Measurements from ENCODE around the gene ABCC1. TPM values are rescaled to one million over a fixed set of nuclear protein-coding genes. Genes with fewer than 3 reads are reported as not detected.
"Not testable (repeated sequence)": the region's sequence is repeated elsewhere in the genome, so short reads cannot be mapped to it uniquely, and the experiment has no call there.

Gene ABCC1
- total RNA-seq, 1 experiment from 2014 or later = 46.3 TPM

DNA sequence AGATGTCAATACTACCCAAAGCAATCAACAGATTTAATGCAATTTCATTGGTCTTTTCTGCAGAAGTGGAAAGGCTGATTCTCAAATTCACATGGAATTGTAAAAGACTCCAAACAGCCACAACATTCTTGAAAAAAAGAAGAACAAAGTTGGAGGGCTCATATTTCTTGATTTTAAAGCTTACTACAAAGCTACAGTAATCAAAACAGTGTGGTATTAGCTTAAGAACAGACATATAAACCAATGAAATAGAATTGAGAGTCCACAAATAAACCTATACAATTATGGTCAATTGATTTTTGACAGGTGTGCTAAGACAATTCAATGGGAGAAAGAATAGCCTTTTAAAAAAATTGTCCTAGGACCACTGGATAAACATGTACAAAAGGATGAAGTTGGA is 14.4 kb upstream of the ABCC1 start:
- intact Hi-C loops (cut with micrococcal nuclease; ENCODE audit: unreplicated experiment) = loop anchor here (5.0 kb wide), 1 partner anchor 48 kb away; the partner anchor contains the start of gene CEP20
- Mint-ChIP-seq H3K9me3 (ENCODE audit: low read depth, unreplicated experiment) (no peaks in the 10 kb centered on the region), H3K27me3 (ENCODE audit: unreplicated experiment) (no peaks in the 10 kb centered on the region), H3K4me3 (ENCODE audit: low read depth, unreplicated experiment) (no peak overlapping the region), H3K36me3 (ENCODE audit: insufficient read depth, unreplicated experiment) (no peaks in the 10 kb centered on the region), H3K27ac (ENCODE audit: unreplicated experiment) (no peak overlapping the region), H3K4me1 (ENCODE audit: low read depth, unreplicated experiment) (no peaks in the 10 kb centered on the region)
- CTCF ChIA-PET = interaction anchor here (0.6 kb wide), 1 partner anchor 31 kb away, joined by 3 read pairs; no protein-coding TSS in a partner anchor
- no TSS peak for BruUV-seq (replicated peaks)
- no peak for DNase-seq
- TF ChIP-seq, protein P1, sequence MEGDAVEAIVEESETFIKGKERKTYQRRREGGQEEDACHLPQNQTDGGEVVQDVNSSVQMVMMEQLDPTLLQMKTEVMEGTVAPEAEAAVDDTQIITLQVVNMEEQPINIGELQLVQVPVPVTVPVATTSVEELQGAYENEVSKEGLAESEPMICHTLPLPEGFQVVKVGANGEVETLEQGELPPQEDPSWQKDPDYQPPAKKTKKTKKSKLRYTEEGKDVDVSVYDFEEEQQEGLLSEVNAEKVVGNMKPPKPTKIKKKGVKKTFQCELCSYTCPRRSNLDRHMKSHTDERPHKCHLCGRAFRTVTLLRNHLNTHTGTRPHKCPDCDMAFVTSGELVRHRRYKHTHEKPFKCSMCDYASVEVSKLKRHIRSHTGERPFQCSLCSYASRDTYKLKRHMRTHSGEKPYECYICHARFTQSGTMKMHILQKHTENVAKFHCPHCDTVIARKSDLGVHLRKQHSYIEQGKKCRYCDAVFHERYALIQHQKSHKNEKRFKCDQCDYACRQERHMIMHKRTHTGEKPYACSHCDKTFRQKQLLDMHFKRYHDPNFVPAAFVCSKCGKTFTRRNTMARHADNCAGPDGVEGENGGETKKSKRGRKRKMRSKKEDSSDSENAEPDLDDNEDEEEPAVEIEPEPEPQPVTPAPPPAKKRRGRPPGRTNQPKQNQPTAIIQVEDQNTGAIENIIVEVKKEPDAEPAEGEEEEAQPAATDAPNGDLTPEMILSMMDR (IDR thresholded peaks at IDR 0.05; ENCODE audit: unreplicated experiment) = no peak

DNA sequence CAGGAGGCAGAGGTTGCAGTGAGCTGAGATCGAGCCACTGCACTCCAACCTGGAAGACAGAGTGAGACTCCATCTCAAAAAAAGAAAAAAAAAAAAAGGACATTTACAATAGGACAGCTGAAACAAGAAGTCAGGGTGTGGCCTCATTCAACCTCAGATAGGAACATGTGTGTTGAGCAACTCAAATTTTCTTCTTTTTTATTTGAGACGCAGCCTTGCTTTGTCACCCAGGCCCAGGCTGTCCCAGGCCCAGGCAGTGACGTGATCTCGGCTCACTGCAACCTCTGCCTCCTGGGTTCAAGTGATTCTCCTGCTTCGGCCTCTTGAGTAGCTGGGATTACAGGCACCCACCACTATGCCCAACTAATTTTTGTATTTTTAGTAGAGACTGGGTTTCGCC is 12.6 kb upstream of the ABCC1 start:
- CTCF ChIA-PET = interaction anchor here (0.6 kb wide), 1 partner anchor 64 kb away, joined by 3 read pairs; no protein-coding TSS in a partner anchor
- H3K9me3 Mint-ChIP-seq (ENCODE audit: low read depth, unreplicated experiment) = not testable (repeated sequence)

DNA sequence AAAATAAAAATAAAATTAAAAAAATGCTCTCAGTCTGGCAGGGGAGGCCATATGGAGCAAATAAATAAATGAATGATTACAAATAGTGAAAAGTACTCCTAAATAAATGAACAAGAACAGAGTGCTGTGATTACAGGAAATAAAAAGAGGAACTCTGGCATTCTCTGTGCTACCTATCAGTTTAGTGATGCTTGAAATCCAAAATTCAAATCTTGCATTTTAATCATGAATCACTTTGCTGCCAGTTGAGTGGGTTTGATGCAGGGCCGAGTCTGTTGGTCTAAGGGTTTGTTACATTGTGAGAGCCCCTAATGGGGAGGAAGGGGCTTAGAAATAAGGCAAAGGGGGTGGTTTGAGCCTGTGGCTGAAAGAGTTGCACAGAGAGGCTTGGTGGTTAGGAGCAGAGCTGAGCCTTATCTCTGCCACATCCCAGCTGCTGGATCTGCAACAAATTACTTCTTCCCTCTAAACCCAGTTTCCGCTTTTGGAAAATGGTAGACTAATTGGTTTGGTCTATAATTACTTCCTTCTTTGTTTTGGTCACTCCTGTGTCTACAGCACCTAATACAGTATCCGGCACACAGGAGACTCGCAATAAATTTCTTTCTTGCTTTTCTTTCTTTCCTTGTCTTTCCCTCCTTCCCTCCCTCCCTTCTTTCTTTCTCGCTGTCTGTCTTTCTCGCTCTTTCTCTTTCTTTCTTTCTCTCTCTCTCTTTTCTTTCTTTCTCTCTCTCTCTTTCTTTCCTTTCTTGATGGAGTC is 6.3 kb upstream of the ABCC1 start:
- no peak overlapping the region for H3K4me3 Mint-ChIP-seq (ENCODE audit: low read depth, unreplicated experiment)
- intact Hi-C loops (cut with micrococcal nuclease; ENCODE audit: unreplicated experiment) = no loop called here
- BruUV-seq (replicated peaks) = no TSS peak
- H3K4me1 Mint-ChIP-seq (ENCODE audit: low read depth, unreplicated experiment) = peaks cover 24% of the 10 kb centered on the region
- DNase-seq = no peak
- TF ChIP-seq, protein P1 (IDR thresholded peaks at IDR 0.05; ENCODE audit: unreplicated experiment) = no peak
- no peak overlapping the region for H3K27ac Mint-ChIP-seq (ENCODE audit: unreplicated experiment)
- no peaks in the 10 kb centered on the region for H3K27me3 Mint-ChIP-seq (ENCODE audit: unreplicated experiment)
- no peaks in the 10 kb centered on the region for H3K36me3 Mint-ChIP-seq (ENCODE audit: insufficient read depth, unreplicated experiment)
- H3K9me3 Mint-ChIP-seq (ENCODE audit: low read depth, unreplicated experiment) = no peaks in the 10 kb centered on the region
- CTCF ChIA-PET = no interaction called here

More for the DNA sequence above, 12.6 kb upstream of the ABCC1 start:
- DNase-seq; BruUV-seq (replicated peaks); intact Hi-C loops (cut with micrococcal nuclease; ENCODE audit: unreplicated experiment); H3K27me3 Mint-ChIP-seq (ENCODE audit: unreplicated experiment); H3K4me3 Mint-ChIP-seq (ENCODE audit: low read depth, unreplicated experiment); H3K27ac Mint-ChIP-seq (ENCODE audit: unreplicated experiment); H3K36me3 Mint-ChIP-seq (ENCODE audit: insufficient read depth, unreplicated experiment); H3K4me1 Mint-ChIP-seq (ENCODE audit: low read depth, unreplicated experiment): not testable (repeated sequence)

DNA sequence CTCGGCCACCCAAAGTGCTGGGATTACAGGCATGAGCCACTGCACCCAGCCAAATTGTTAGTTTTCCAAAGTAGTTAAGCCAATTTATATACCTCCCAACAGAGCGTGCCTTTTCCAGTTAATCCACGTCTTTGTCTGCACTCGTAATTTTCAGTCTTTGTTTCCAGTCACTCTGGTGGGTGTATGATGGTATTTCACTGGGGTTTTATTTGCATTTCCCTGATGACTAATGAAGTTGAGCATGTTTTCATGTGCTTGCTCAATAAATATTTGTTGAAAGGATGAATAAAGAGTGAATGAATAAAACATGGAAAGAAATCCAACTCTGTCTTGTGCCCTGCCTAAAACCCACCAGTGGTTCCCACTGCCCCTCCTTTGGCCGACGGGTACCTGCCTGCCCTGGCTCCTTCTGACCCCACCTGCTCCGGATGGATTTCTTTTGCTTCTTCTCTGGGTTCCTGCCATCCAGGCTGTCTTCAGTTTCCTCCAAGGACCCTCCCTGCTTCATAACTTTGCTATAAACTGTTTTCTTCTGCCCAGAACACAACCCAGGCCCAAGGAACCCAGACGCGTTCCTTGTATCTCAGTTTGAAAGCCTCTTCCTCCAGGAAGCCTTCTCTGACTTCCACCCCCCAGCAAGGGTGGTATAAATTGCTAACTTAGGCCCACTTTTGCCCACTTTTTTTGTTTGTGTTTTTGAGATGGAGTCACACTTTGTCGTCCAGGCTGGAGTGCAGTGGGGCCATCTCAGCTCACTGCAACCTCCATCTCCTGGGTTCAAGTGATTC is 3.0 kb upstream of the ABCC1 start:
- peaks cover 36% of the 10 kb centered on the region for H3K4me1 Mint-ChIP-seq (ENCODE audit: low read depth, unreplicated experiment)
- H3K27me3 Mint-ChIP-seq (ENCODE audit: unreplicated experiment) = no peaks in the 10 kb centered on the region
- CTCF ChIA-PET = interaction anchor here (1.3 kb wide), 1 partner anchor 58 kb away, joined by 4 read pairs; the partner anchor contains the start of gene CEP20
- peaks cover 23% of the 10 kb centered on the region for H3K36me3 Mint-ChIP-seq (ENCODE audit: insufficient read depth, unreplicated experiment)
- intact Hi-C loops (cut with micrococcal nuclease; ENCODE audit: unreplicated experiment) = loop anchor here (5.0 kb wide), 5 partner anchors 44 to 126 kb away; partner anchors contain the start of gene CEP20
- peak overlapping the region; percentile 89 for H3K27ac Mint-ChIP-seq (ENCODE audit: unreplicated experiment)
- peak; percentile 26 for DNase-seq
- no TSS peak for BruUV-seq (replicated peaks)
- no peaks in the 10 kb centered on the region for H3K9me3 Mint-ChIP-seq (ENCODE audit: low read depth, unreplicated experiment)
- peak overlapping the region; percentile 52 for H3K4me3 Mint-ChIP-seq (ENCODE audit: low read depth, unreplicated experiment)
- TF ChIP-seq, protein P1 (IDR thresholded peaks at IDR 0.05; ENCODE audit: unreplicated experiment) = no peak

All from Calu3 (cell line).